ENCODE results near the gene TOM1L2. TPM values are rescaled to one million over a fixed set of nuclear protein-coding genes. Genes with fewer than 3 reads are reported as not detected.

The TOM1L2 gene
- total and polyA plus RNA-seq, 2 experiments from 2014 or later: 21.5 to 29.6 TPM

GRCh38 chr17:17905036-17905320 is 67.2 kb downstream of the TOM1L2 start:
- H2AFZ ChIP-seq: no peak overlapping the region
- TF ChIP-seq CTCF (IDR thresholded peaks at IDR 0.05; ENCODE audit: poor library complexity) (no peak), EZH2 (IDR thresholded peaks at IDR 0.05; ENCODE audit: borderline replicate concordance) (no peak), EZH2phosphoT487 (IDR thresholded peaks at IDR 0.05; ENCODE audit: low read depth, severe bottlenecking, unreplicated experiment) (no peak)

GRCh38 chr17:17904166-17905035 is 67.8 kb downstream of the TOM1L2 start:
- no peak overlapping the region for H3K4me2 ChIP-seq
- H2AFZ ChIP-seq: no peak overlapping the region
- H3K79me2 ChIP-seq: peaks cover 5% of the 10 kb centered on the region
- WGBS (ENCODE audit: low lambda C conversion rate, missing lambda C conversion rate): 85% methylated on average over 9 of the region's 9 CpGs
- peaks cover 15% of the 10 kb centered on the region for H3K4me1 ChIP-seq (ENCODE audit: insufficient read depth)
- no peaks in the 10 kb centered on the region for H4K20me1 ChIP-seq (ENCODE audit: insufficient read depth, poor library complexity, severe bottlenecking)
- no peaks in the 10 kb centered on the region for H3K27me3 ChIP-seq
- H3K9me3 ChIP-seq (ENCODE audit: low read depth): no peaks in the 10 kb centered on the region
- TF ChIP-seq CTCF (IDR thresholded peaks at IDR 0.05; ENCODE audit: poor library complexity) (no peak), EZH2 (IDR thresholded peaks at IDR 0.05; ENCODE audit: borderline replicate concordance) (no peak), EZH2phosphoT487 (IDR thresholded peaks at IDR 0.05; ENCODE audit: low read depth, severe bottlenecking, unreplicated experiment) (no peak)
- no peaks in the 10 kb centered on the region for H3K9me2 ChIP-seq (replicated peaks; ENCODE audit: insufficient read depth)
- H3K27ac ChIP-seq: no peak overlapping the region
- no peak overlapping the region for H3K4me3 ChIP-seq
- H3K36me3 ChIP-seq (replicated peaks; ENCODE audit: insufficient read depth, low read depth): no peaks in the 10 kb centered on the region
- no peak for DNase-seq (ENCODE audit: low spot score)

More at GRCh38 chr17:17905036-17905320, 67.2 kb downstream of the TOM1L2 start:
- Histone ChIP-seq H3K79me2 (peaks cover 8% of the 10 kb centered on the region), H3K36me3 (replicated peaks; ENCODE audit: insufficient read depth, low read depth) (no peaks in the 10 kb centered on the region), H3K4me1 (ENCODE audit: insufficient read depth) (peaks cover 15% of the 10 kb centered on the region), H3K4me2 (no peak overlapping the region), H3K27me3 (no peaks in the 10 kb centered on the region), H3K9me3 (ENCODE audit: low read depth) (no peaks in the 10 kb centered on the region), H3K9me2 (replicated peaks; ENCODE audit: insufficient read depth) (no peaks in the 10 kb centered on the region), H4K20me1 (ENCODE audit: insufficient read depth, poor library complexity, severe bottlenecking) (no peaks in the 10 kb centered on the region), H3K4me3 (no peak overlapping the region), H3K27ac (no peak overlapping the region)
- 90% methylated on average over 5 of the region's 5 CpGs for WGBS (ENCODE audit: low lambda C conversion rate, missing lambda C conversion rate)
- DNase-seq (ENCODE audit: low spot score): no peak

GRCh38 chr17:17902877-17903276 is 69.3 kb downstream of the TOM1L2 start:
- Histone ChIP-seq H3K36me3 (replicated peaks; ENCODE audit: insufficient read depth, low read depth) (no peaks in the 10 kb centered on the region), H3K4me2 (no peak overlapping the region), H3K9me3 (ENCODE audit: low read depth) (no peaks in the 10 kb centered on the region), H3K27ac (no peak overlapping the region), H4K20me1 (ENCODE audit: insufficient read depth, poor library complexity, severe bottlenecking) (no peaks in the 10 kb centered on the region), H3K4me3 (no peak overlapping the region), H3K79me2 (no peaks in the 10 kb centered on the region), H3K4me1 (ENCODE audit: insufficient read depth) (peaks cover 15% of the 10 kb centered on the region), H2AFZ (no peak overlapping the region), H3K9me2 (replicated peaks; ENCODE audit: insufficient read depth) (no peaks in the 10 kb centered on the region), H3K27me3 (no peaks in the 10 kb centered on the region)
- WGBS (ENCODE audit: low lambda C conversion rate, missing lambda C conversion rate): 97% methylated on average over 4 of the region's 4 CpGs
- TF ChIP-seq EZH2phosphoT487 (IDR thresholded peaks at IDR 0.05; ENCODE audit: low read depth, severe bottlenecking, unreplicated experiment) (no peak), EZH2 (IDR thresholded peaks at IDR 0.05; ENCODE audit: borderline replicate concordance) (no peak), CTCF (IDR thresholded peaks at IDR 0.05; ENCODE audit: poor library complexity) (no peak)
- no peak for DNase-seq (ENCODE audit: low spot score)
